ENCODE results near the gene CEBPA.
"Not testable (repeated sequence)": the region's sequence is repeated elsewhere in the genome, so short reads cannot be mapped to it uniquely, and the experiment has no call there.

Gene CEBPA

DNA sequence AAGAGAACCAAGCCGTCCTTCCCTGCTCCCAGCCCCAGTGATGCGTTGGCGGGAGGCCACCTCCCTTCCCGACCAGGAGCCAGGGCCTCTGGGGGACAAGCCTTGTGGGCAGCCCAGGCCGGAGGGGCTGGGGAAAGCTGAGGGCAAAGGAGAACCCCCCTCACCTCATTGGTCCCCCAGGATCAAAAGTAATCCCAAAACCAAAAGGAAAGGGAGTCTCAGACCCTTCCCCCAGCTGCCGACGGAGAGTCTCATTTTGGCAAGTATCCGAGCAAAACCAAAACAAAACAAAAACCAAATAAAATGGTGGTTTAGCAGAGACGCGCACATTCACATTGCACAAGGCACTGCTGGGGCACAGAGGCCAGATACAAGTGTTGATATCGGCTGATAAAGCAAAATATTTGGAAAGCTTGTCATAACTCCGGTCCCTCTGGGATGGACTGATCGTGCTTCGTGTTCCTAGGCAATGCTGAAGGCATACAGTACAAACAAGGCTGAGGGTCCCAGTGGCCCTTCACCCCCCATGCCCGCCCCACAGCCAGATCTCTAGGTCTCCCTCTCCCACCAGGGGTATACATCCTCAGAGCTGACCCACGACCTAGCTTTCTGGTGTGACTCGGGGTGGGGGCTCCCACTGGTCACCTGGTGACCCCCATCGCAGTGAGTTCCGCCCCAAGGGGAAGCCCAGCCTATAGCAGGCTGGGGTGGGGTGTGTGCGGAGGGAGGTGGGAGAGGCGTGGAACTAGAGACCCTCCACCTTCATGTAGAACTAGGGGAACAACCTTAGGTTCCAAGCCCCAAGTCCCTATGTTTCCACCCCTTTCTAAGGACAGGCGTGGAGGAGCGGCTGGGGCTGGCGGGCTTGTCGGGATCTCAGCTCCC lies 2.1 kb downstream of the CEBPA start:
- Histone ChIP-seq H3K4me1 (ENCODE audit: insufficient read depth, insufficient read length) (peaks cover 6% of the 10 kb centered on the region), H3K9ac (ENCODE audit: insufficient read length, low read depth) (peak overlapping the region; percentile 65), H3K4me3 (ENCODE audit: insufficient read length, low read depth) (peak overlapping the region; percentile 53), H3K9me3 (ENCODE audit: insufficient read depth, low read length) (no peaks in the 10 kb centered on the region), H3K36me3 (ENCODE audit: insufficient read depth, insufficient read length, low read length) (no peaks in the 10 kb centered on the region), H3K27me3 (ENCODE audit: insufficient read depth, insufficient read length) (peaks cover 13% of the 10 kb centered on the region)
- no peak for TF ChIP-seq SUZ12 (IDR thresholded peaks at IDR 0.05; ENCODE audit: extremely low read depth, insufficient read depth, insufficient read length)
- TF ChIP-seq YY1 (IDR thresholded peaks at IDR 0.05; ENCODE audit: insufficient read depth, insufficient read length): no peak
- no peak for TF ChIP-seq ZNF274 (IDR thresholded peaks at IDR 0.05; ENCODE audit: low read depth, low read length)
- no peak for DNase-seq (ENCODE audit: low read depth, low spot score)

- no peak for DNase-seq (ENCODE audit: low read depth, low spot score)
- Histone ChIP-seq H3K36me3 (ENCODE audit: insufficient read depth, insufficient read length, low read length) (no peaks in the 10 kb centered on the region), H3K4me3 (ENCODE audit: insufficient read length, low read depth) (no peak overlapping the region), H3K27me3 (ENCODE audit: insufficient read depth, insufficient read length) (peaks cover 13% of the 10 kb centered on the region), H3K9me3 (ENCODE audit: insufficient read depth, low read length) (no peaks in the 10 kb centered on the region), H3K4me1 (ENCODE audit: insufficient read depth, insufficient read length) (peaks cover 6% of the 10 kb centered on the region), H3K9ac (ENCODE audit: insufficient read length, low read depth) (peak overlapping the region; percentile 50)
- TF ChIP-seq SUZ12 (IDR thresholded peaks at IDR 0.05; ENCODE audit: extremely low read depth, insufficient read depth, insufficient read length) (no peak), ZNF274 (IDR thresholded peaks at IDR 0.05; ENCODE audit: low read depth, low read length) (no peak), YY1 (IDR thresholded peaks at IDR 0.05; ENCODE audit: insufficient read depth, insufficient read length) (no peak)
Measured at GRCh38 chr19:33299051-33299688, 3.2 kb downstream of the CEBPA start.

GRCh38 chr19:33298146-33298911 lies 4.0 kb downstream of the CEBPA start:
- no peak for DNase-seq (ENCODE audit: low read depth, low spot score)
- H3K9me3 ChIP-seq (ENCODE audit: insufficient read depth, low read length): no peaks in the 10 kb centered on the region
- H3K36me3 ChIP-seq (ENCODE audit: insufficient read depth, insufficient read length, low read length): no peaks in the 10 kb centered on the region
- peaks cover 13% of the 10 kb centered on the region for H3K27me3 ChIP-seq (ENCODE audit: insufficient read depth, insufficient read length)
- no peak overlapping the region for H3K9ac ChIP-seq (ENCODE audit: insufficient read length, low read depth)
- TF ChIP-seq SUZ12 (IDR thresholded peaks at IDR 0.05; ENCODE audit: extremely low read depth, insufficient read depth, insufficient read length) (no peak), YY1 (IDR thresholded peaks at IDR 0.05; ENCODE audit: insufficient read depth, insufficient read length) (no peak), ZNF274 (IDR thresholded peaks at IDR 0.05; ENCODE audit: low read depth, low read length) (no peak)
- H3K4me1 ChIP-seq (ENCODE audit: insufficient read depth, insufficient read length): peaks cover 10% of the 10 kb centered on the region
- no peak overlapping the region for H3K4me3 ChIP-seq (ENCODE audit: insufficient read length, low read depth)

DNA sequence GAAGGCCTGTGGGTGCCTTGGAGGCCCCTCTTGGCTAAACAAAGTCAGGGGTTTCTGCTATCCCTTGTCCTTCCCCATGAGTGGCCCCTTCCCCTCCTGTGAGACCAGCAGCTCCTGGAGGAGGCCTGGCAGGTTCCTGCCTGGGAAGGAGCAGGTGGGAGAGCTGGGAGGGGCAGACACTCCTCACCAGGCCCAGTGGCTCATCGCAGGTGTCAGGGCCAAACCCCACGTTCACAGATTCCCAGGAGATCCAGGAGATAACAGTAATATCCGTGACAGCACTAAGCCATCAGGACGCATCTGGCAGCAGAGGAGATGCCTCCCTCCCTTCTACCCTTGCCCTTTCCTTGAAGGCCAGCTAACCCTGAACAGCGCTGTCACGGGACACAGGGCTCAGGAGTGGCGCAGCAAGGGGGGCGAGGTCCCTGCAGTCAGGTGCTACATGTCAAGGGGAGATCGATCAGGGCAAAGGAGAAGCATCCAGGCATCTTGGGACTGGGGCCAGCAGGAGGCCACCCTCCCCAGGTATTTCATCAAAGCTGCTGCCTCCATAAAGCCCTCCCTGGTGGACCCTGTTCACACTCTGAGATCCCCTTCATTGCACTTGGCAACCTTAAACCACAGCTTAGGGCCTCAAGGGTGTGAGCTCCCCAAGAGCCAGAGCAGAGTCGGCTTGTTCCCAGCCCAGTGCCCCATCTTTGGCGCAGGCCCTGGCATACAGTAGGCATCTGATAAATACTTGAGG lies 4.8 kb downstream of the CEBPA start:
- Histone ChIP-seq H3K9ac (ENCODE audit: insufficient read length, low read depth) (no peak overlapping the region), H3K27me3 (ENCODE audit: insufficient read depth, insufficient read length) (peaks cover 13% of the 10 kb centered on the region), H3K4me1 (ENCODE audit: insufficient read depth, insufficient read length) (peaks cover 14% of the 10 kb centered on the region), H3K36me3 (ENCODE audit: insufficient read depth, insufficient read length, low read length) (no peaks in the 10 kb centered on the region), H3K4me3 (ENCODE audit: insufficient read length, low read depth) (no peak overlapping the region), H3K9me3 (ENCODE audit: insufficient read depth, low read length) (no peaks in the 10 kb centered on the region)
- TF ChIP-seq ZNF274 (IDR thresholded peaks at IDR 0.05; ENCODE audit: low read depth, low read length): no peak
- no peak for TF ChIP-seq SUZ12 (IDR thresholded peaks at IDR 0.05; ENCODE audit: extremely low read depth, insufficient read depth, insufficient read length)
- no peak for TF ChIP-seq YY1 (IDR thresholded peaks at IDR 0.05; ENCODE audit: insufficient read depth, insufficient read length)
- DNase-seq (ENCODE audit: low read depth, low spot score): no peak

DNA sequence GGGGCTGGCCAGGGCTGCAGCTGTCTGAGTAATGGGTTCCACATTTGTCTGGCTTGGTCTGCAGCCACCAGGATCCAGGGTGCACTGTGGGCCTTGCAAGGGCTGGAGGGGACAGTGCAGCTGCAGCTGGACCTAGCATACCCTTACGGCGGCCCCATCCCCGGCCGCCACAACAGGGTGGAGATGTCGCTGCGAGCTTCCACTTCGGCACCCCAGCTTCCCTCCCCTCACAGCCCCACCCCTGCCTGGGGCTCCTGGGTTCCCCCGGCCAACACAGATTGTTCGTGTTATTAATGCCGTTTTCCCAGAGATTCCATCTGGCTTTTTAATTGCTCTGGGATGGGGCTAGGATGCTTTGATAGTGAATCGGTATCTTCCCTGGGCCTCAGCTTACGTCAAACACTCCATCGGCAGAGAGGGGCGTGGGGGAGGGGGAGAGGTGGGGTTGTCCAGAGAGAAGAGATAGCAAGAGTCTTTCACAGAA lies 5.8 kb downstream of the CEBPA start:
- Histone ChIP-seq H3K4me1 (ENCODE audit: insufficient read depth, insufficient read length) (peaks cover 17% of the 10 kb centered on the region), H3K4me3 (ENCODE audit: insufficient read length, low read depth) (no peak overlapping the region), H3K9ac (ENCODE audit: insufficient read length, low read depth) (no peak overlapping the region), H3K9me3 (ENCODE audit: insufficient read depth, low read length) (no peaks in the 10 kb centered on the region), H3K36me3 (ENCODE audit: insufficient read depth, insufficient read length, low read length) (no peaks in the 10 kb centered on the region), H3K27me3 (ENCODE audit: insufficient read depth, insufficient read length) (peaks cover 13% of the 10 kb centered on the region)
- no peak for DNase-seq (ENCODE audit: low read depth, low spot score)
- no peak for TF ChIP-seq SUZ12 (IDR thresholded peaks at IDR 0.05; ENCODE audit: extremely low read depth, insufficient read depth, insufficient read length)
- TF ChIP-seq YY1 (IDR thresholded peaks at IDR 0.05; ENCODE audit: insufficient read depth, insufficient read length): no peak
- no peak for TF ChIP-seq ZNF274 (IDR thresholded peaks at IDR 0.05; ENCODE audit: low read depth, low read length)

GRCh38 chr19:33295621-33296487 lies 6.5 kb downstream of the CEBPA start:
- H3K4me1 ChIP-seq (ENCODE audit: insufficient read depth, insufficient read length): peaks cover 17% of the 10 kb centered on the region
- no peak for TF ChIP-seq YY1 (IDR thresholded peaks at IDR 0.05; ENCODE audit: insufficient read depth, insufficient read length)
- TF ChIP-seq ZNF274 (IDR thresholded peaks at IDR 0.05; ENCODE audit: low read depth, low read length): no peak

GRCh38 chr19:33295046-33295445 lies 7.3 kb downstream of the CEBPA start:
- H3K4me1 ChIP-seq (ENCODE audit: insufficient read depth, insufficient read length): peaks cover 17% of the 10 kb centered on the region
- H3K9me3 ChIP-seq (ENCODE audit: insufficient read depth, low read length); DNase-seq (ENCODE audit: low read depth, low spot score); H3K9ac ChIP-seq (ENCODE audit: insufficient read length, low read depth); H3K27me3 ChIP-seq (ENCODE audit: insufficient read depth, insufficient read length); H3K36me3 ChIP-seq (ENCODE audit: insufficient read depth, insufficient read length, low read length); H3K4me3 ChIP-seq (ENCODE audit: insufficient read length, low read depth): not testable (repeated sequence)

More at GRCh38 chr19:33295621-33296487, 6.5 kb downstream of the CEBPA start:
- H3K9me3 ChIP-seq (ENCODE audit: insufficient read depth, low read length): no peaks in the 10 kb centered on the region
- H3K27me3 ChIP-seq (ENCODE audit: insufficient read depth, insufficient read length): peaks cover 6% of the 10 kb centered on the region
- no peaks in the 10 kb centered on the region for H3K36me3 ChIP-seq (ENCODE audit: insufficient read depth, insufficient read length, low read length)
- no peak overlapping the region for H3K4me3 ChIP-seq (ENCODE audit: insufficient read length, low read depth)
- H3K9ac ChIP-seq (ENCODE audit: insufficient read length, low read depth): no peak overlapping the region
- no peak for DNase-seq (ENCODE audit: low read depth, low spot score)

Measured in NT2/D1 (cell line).